IgD-negative memory B cell (primary cell): Measurements from ENCODE around the gene PHC1. TPM values are rescaled to one million over a fixed set of nuclear protein-coding genes. Genes with fewer than 3 reads are reported as not detected.
A peak's percentile ranks its signal among the peaks of the same experiment; 100 is the strongest.
"Not testable (repeated sequence)": the region's sequence is repeated elsewhere in the genome, so short reads cannot be mapped to it uniquely, and the experiment has no call there.

Experiments used
- H3K27ac Mint-ChIP-seq, 3 donors: one replicate each; pipeline ENCODE4 v1.8.0; 2020 to 2022; ENCODE audit warnings: mild to moderate bottlenecking in 3 of 3, mixed read lengths in 3 of 3, moderate library complexity in 1 of 3
- H3K27me3 Mint-ChIP-seq: one replicate; pipeline ENCODE4 v1.8.0; 2021; ENCODE audit warnings: mixed read lengths
- H3K36me3 Mint-ChIP-seq: one replicate; pipeline ENCODE4 v1.8.0; 2020; ENCODE audit warnings: mild to moderate bottlenecking, mixed read lengths
- H3K4me1 Mint-ChIP-seq, 3 donors: one replicate each; pipeline ENCODE4 v1.8.0; 2020 to 2022; ENCODE audit warnings: mixed read lengths in 3 of 3, mild to moderate bottlenecking in 1 of 3
- H3K4me3 Mint-ChIP-seq, 4 donors: one replicate each; pipeline ENCODE4 v1.8.0; 2020 to 2022; ENCODE audit warnings: mild to moderate bottlenecking in 4 of 4, mixed read lengths in 4 of 4, moderate library complexity in 3 of 4
- H3K9me3 Mint-ChIP-seq, 3 donors: one replicate each; pipeline ENCODE4 v1.8.0; 2020 to 2021; ENCODE audit warnings: mixed read lengths in 3 of 3, mild to moderate bottlenecking in 1 of 3
- polyA plus RNA-seq: library from polyadenylated mRNA; unstranded; fragments of 300-500 nt; fragmentation: Illumina TruSeq; gene quantifications from one replicate; pipeline ENCODE4 v1.2.3, GENCODE V29; 2021

PHC1 gene
- polyA plus RNA-seq, result 18.7 TPM

GRCh38 chr12:8914033-8914715, at the start of gene PHC1:
Gene PHC1 (plus strand): TSS chr12:8914509. CDS start chr12:8917678, 3,169 bp downstream.
- H3K27me3 Mint-ChIP-seq, H3K9me3 Mint-ChIP-seq, H3K36me3 Mint-ChIP-seq: not testable (repeated sequence)
- H3K27ac Mint-ChIP-seq, result peak within 1 kb of the TSS; percentile 76 to 98 (median 96)
- peaks cover 15 to 25% (median 22%) of the 10 kb centered on the region in 3 donors for H3K4me1 Mint-ChIP-seq
- H3K4me3 Mint-ChIP-seq, result peak within 1 kb of the TSS; percentile 81 to 96 (median 90)

DNA sequence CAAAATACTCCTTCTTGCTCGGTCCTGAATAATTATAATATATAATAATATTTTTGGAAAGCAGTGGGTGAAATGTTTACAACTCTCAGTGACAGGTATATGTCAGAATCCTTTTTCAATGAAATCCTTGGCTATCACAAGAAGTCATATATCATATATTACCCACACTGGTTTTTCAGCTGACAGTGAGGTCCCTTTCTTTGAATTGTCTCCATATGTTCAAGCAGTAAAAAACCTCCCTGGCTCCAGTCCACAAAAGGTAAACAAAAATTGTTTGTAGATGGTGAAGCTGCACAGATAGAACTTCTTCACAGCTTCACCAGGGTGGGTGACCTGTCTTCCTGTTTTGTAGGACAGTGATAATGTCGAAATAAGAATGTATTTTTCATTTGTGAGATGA, 47.9 kb upstream of the PHC1 start:
- no peaks in the 10 kb centered on the region for H3K27me3 Mint-ChIP-seq
- H3K4me3 Mint-ChIP-seq, result no peak overlapping the region
- no peaks in the 10 kb centered on the region for H3K9me3 Mint-ChIP-seq
- H3K36me3 Mint-ChIP-seq, result no peaks in the 10 kb centered on the region
- H3K4me1 Mint-ChIP-seq, result no peaks in the 10 kb centered on the region
- no peak overlapping the region for H3K27ac Mint-ChIP-seq

DNA sequence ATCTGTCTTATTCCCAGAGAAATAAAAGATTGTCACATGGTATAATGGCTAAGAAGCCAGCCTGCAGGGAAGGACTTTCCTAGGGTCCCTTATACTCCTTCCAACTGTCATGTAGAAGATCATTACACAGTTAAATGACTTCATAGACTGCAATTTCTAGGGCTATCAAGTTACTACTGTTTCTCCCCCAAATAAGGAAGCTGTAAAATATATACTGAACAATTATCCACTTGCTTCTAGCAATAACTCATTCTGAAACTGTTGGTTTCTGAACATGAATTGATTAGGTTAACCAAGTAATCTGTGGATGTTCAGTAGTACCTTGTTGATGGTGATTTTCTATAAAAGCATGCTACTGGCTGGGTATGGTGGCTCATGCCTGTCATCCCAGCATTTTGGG, 47.3 kb upstream of the PHC1 start:
- no peaks in the 10 kb centered on the region for H3K27me3 Mint-ChIP-seq
- H3K36me3 Mint-ChIP-seq, result no peaks in the 10 kb centered on the region
- no peaks in the 10 kb centered on the region for H3K9me3 Mint-ChIP-seq
- no peaks in the 10 kb centered on the region for H3K4me1 Mint-ChIP-seq
- no peak overlapping the region for H3K27ac Mint-ChIP-seq
- no peak overlapping the region for H3K4me3 Mint-ChIP-seq

DNA sequence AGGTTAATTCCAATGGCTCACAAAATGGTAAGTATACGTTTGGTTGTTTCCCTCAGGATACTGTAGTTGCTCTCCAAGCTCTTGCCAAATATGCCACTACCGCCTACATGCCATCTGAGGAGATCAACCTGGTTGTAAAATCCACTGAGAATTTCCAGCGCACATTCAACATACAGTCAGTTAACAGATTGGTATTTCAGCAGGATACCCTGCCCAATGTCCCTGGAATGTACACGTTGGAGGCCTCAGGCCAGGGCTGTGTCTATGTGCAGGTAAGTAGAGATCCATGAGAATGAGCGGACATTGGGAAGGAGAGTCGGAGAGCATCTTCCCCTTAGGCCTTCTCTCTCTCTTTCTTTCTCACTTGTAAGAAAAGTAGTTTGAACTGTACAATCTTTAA, 46.5 kb upstream of the PHC1 start:
- Mint-ChIP-seq H3K27me3 (no peaks in the 10 kb centered on the region), H3K4me1 (no peaks in the 10 kb centered on the region), H3K9me3 (no peaks in the 10 kb centered on the region), H3K4me3 (no peak overlapping the region), H3K27ac (no peak overlapping the region), H3K36me3 (no peaks in the 10 kb centered on the region)

DNA sequence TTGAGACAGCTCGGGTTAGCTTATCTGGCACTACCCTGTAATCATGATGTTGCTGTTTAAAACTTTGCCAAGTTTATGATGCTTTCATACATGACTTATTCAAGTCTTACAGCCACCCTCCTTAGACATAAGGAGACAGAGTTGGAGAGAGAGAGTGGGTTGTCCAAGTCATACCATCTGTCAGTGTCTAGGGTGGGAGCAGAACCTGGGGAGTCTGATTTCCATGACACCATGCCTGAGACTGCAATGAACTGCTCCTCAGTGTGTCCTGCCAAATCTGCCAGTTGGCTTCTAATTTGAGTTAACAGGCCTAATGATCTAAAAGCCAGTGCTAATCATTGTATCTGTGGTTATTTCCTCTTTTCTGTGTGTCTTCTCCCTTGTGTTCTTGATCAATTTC, 43.7 kb upstream of the PHC1 start:
- H3K9me3 Mint-ChIP-seq, result no peaks in the 10 kb centered on the region
- no peak overlapping the region for H3K4me3 Mint-ChIP-seq
- H3K36me3 Mint-ChIP-seq, result peaks cover 3% of the 10 kb centered on the region
- peaks cover 6% of the 10 kb centered on the region for H3K27me3 Mint-ChIP-seq
- no peak overlapping the region for H3K27ac Mint-ChIP-seq
- H3K4me1 Mint-ChIP-seq, result no peaks in the 10 kb centered on the region

DNA sequence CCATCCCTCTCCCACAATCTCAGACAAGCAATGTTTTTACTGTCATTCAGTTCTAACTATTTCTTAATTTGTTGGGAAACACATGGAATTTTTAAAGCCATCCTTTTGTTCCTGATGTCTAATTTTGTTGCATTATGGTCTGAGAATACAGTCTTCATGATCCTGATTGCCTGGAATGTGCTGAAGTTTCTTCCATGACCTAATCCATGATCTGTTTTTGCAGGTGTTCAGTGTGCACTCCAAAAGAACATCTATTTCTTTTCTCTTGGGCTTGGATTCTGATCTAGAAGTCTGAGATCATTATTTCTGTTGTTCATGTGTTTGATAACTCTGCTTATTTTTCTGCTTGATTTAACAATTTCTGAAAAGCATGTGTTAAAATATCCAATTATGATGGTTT, 43.2 kb upstream of the PHC1 start:
- no peak overlapping the region for H3K27ac Mint-ChIP-seq
- H3K9me3 Mint-ChIP-seq, result no peaks in the 10 kb centered on the region
- peaks cover 6% of the 10 kb centered on the region for H3K27me3 Mint-ChIP-seq
- H3K36me3 Mint-ChIP-seq, result peaks cover 3% of the 10 kb centered on the region
- no peaks in the 10 kb centered on the region for H3K4me1 Mint-ChIP-seq
- H3K4me3 Mint-ChIP-seq, result no peak overlapping the region

DNA sequence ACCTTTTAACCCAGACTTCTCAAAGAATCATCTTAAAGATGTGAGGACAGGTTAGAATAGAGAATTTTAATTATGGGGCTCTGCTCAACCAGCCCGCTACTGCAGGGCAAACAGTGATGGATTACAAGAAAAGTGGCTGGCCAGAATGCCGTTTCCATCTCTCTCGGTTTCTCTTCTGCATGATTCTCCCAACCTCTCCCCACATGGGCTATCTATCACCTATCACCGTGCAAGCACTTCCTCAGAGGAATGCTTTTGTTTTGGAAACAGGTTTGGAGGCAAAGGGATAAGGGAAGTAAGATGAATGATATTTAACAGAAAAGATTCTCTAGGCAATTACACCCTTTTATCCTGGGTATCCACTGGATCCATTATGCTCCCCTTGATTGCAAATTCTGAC, 37.4 kb upstream of the PHC1 start:
- H3K36me3 Mint-ChIP-seq, result peaks cover 3% of the 10 kb centered on the region
- H3K4me3 Mint-ChIP-seq, result no peak overlapping the region
- H3K4me1 Mint-ChIP-seq, result no peaks in the 10 kb centered on the region
- H3K27ac Mint-ChIP-seq, result peak overlapping the region in 1 of 3 donors; percentile 62
- H3K9me3 Mint-ChIP-seq, result no peaks in the 10 kb centered on the region
- peaks cover 6% of the 10 kb centered on the region for H3K27me3 Mint-ChIP-seq

- Mint-ChIP-seq H3K9me3 (peaks cover 0 to 2% (median 2%) of the 10 kb centered on the region in 3 donors), H3K36me3 (peaks cover 2% of the 10 kb centered on the region), H3K27ac (no peak overlapping the region), H3K4me3 (no peak overlapping the region), H3K4me1 (peaks cover 5% of the 10 kb centered on the region in 3 donors), H3K27me3 (peaks cover 5% of the 10 kb centered on the region)
These were observed 27.6 kb upstream of the PHC1 start for GRCh38 chr12:8886502-8887284.

- H3K9me3 Mint-ChIP-seq, result peaks cover 0 to 2% (median 2%) of the 10 kb centered on the region in 3 donors
- H3K27ac Mint-ChIP-seq, result no peak overlapping the region
- H3K27me3 Mint-ChIP-seq, result peaks cover 5% of the 10 kb centered on the region
- no peak overlapping the region for H3K4me3 Mint-ChIP-seq
- peaks cover 5% of the 10 kb centered on the region in 3 donors for H3K4me1 Mint-ChIP-seq
- peaks cover 2% of the 10 kb centered on the region for H3K36me3 Mint-ChIP-seq
These were observed 27.0 kb upstream of the PHC1 start for GRCh38 chr12:8887285-8887715.

DNA sequence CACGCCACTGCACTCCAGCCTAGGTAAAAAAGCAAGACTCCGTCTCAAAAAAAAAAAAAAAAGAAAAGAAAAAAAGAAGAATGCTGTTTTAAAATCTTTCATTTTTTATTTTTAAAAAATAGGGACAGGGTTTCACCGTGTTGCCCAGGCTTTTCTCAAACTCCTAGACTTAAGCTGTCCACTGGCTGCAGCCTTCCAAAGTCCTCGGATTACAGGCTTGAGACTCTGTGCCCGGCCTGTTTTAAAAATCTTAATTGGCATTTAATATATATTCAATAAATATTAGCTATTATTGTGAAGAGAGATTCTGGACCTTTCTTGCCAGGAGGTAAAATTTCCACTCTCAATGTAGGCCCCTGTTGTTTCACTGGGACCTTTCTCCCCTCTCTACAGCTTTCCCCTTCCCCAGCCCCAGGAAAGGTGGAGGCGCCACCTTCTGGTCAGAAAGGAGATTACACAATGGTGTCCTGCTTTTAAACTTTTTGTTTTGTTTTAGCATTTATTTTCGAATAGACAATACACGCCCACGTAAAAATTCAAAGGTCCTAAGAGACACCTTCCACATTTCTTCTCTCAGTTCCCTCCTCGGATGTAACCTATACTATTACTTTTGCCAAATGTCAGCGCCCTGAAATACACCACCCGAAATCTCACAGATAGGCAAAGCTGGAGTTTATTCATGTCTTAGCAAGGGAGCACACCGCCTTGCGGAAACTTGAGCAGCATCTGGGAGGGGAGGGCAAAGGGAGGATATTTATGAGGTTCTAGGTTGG, 23.8 kb upstream of the PHC1 start:
- Mint-ChIP-seq H3K4me3 (peak overlapping the region; percentile 65 to 93 (median 88)), H3K27me3 (no peaks in the 10 kb centered on the region), H3K9me3 (no peaks in the 10 kb centered on the region)

DNA sequence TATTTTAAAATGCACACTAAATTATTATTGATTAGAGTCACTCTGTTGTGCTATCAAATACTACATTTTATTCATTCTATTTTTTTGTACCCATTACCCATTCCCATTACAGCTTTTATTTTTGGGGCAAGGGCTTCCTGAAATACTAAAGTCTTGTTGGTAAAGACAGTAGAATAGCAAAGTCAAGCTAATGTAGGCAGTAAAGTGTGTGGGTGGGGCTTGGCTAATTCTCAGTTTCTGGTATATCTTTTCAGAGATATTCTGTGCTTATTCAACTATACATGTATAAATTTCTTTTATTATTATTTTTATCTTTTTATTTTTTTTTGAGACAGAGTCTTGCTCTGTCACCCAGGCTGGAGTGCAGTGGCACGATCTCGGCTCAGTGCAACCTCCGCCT, 22.3 kb upstream of the PHC1 start:
- no peak overlapping the region for H3K4me3 Mint-ChIP-seq
- no peak overlapping the region for H3K27ac Mint-ChIP-seq
- H3K4me1 Mint-ChIP-seq, result peaks cover 5% of the 10 kb centered on the region in 3 donors
- H3K36me3 Mint-ChIP-seq, result peaks cover 3% of the 10 kb centered on the region
- H3K9me3 Mint-ChIP-seq, result peaks cover 0 to 2% (median 0%) of the 10 kb centered on the region in 3 donors
- H3K27me3 Mint-ChIP-seq, result peaks cover 3% of the 10 kb centered on the region

More for the DNA sequence above, 23.8 kb upstream of the PHC1 start:
- H3K4me1 Mint-ChIP-seq, result peaks cover 5% of the 10 kb centered on the region in 3 donors
- peaks cover 3% of the 10 kb centered on the region for H3K36me3 Mint-ChIP-seq
- H3K27ac Mint-ChIP-seq, result peak overlapping the region in 1 of 3 donors; percentile 55

GRCh38 chr12:8894378-8894777, 19.9 kb upstream of the PHC1 start:
- Mint-ChIP-seq H3K4me1 (peaks cover 5% of the 10 kb centered on the region in 3 donors), H3K27ac (no peak overlapping the region), H3K4me3 (no peak overlapping the region), H3K36me3 (peaks cover 2% of the 10 kb centered on the region), H3K27me3 (peaks cover 3% of the 10 kb centered on the region), H3K9me3 (peaks cover 0 to 2% (median 0%) of the 10 kb centered on the region in 3 donors)

DNA sequence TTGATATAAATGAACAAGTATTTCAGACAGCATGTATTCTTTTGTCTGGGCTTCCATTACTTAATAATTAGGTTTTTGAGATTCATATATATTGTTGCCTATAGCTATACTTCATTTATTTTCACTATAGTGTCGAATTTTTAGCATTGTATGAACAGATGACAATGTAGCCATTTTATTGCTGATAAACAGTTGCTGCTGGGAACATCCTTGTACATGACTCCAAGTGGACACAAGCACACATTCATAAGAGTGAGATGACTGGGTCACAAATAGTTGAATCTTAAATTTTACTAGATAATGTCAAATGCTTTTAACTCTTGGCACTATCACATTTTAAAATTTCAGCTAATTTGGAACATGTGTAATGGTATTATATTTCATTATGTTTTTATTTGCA, 19.3 kb upstream of the PHC1 start:
- no peak overlapping the region for H3K4me3 Mint-ChIP-seq
- peaks cover 2% of the 10 kb centered on the region for H3K36me3 Mint-ChIP-seq
- peaks cover 3% of the 10 kb centered on the region for H3K27me3 Mint-ChIP-seq
- peaks cover 0 to 2% (median 0%) of the 10 kb centered on the region in 3 donors for H3K9me3 Mint-ChIP-seq
- no peak overlapping the region for H3K27ac Mint-ChIP-seq
- peaks cover 5% of the 10 kb centered on the region in 3 donors for H3K4me1 Mint-ChIP-seq

DNA sequence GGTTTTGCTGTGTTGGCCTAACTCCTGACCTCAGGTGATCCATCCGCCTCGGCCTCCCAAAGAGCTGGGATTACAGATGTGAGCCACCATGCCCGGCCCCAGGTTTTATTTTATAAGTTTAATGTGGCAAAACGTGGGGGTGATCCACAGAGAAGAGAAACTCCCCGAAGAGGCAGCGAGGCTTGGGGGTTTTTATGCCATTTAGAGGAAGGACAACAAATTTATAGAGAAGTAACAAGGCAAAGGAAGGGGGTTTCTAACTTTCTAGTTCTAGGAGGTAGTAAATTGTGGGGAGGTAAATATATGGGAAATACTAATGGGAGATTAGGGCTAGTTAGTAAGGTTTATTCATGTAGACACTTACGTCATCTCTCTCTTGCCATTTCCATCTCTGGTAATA, 17.2 kb upstream of the PHC1 start:
- H3K27me3 Mint-ChIP-seq, result peaks cover 3% of the 10 kb centered on the region
- H3K27ac Mint-ChIP-seq, result no peak overlapping the region
- H3K4me1 Mint-ChIP-seq, result no peaks in the 10 kb centered on the region
- H3K9me3 Mint-ChIP-seq, result peaks cover 0 to 2% (median 0%) of the 10 kb centered on the region in 3 donors
- peaks cover 2% of the 10 kb centered on the region for H3K36me3 Mint-ChIP-seq
- H3K4me3 Mint-ChIP-seq, result no peak overlapping the region

DNA sequence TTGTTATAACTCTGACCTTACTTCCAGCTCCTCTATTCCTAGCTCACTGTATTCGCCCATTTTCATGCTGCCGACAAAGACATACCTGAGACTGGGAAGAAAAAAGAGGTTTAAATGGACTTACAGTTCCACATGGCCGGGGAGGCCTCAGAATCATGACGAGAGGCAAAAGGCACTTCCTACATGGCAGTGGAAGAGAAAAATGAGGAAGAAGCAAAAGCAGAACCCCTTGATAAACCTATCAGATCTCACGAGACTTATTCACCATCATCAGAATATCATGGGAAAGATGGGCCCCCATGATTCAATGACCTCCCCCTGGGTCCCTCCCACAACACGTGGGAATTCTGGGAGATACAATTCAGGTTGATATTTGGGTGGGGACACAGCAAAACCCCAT, 14.5 kb upstream of the PHC1 start:
- Mint-ChIP-seq H3K36me3 (peaks cover 3% of the 10 kb centered on the region), H3K27me3 (peaks cover 3% of the 10 kb centered on the region), H3K27ac (peak overlapping the region in 1 of 3 donors; percentile 8), H3K4me3 (no peak overlapping the region), H3K4me1 (peaks cover 18 to 21% (median 21%) of the 10 kb centered on the region in 3 donors), H3K9me3 (peaks cover 4 to 6% (median 5%) of the 10 kb centered on the region in 3 donors)
